GM12892 (cell line): ENCODE measurements around the gene LRPPRC.

Experiments used
- DNase-seq: peaks from one replicate; pipeline ENCODE4 v3.0.0; 2011; ENCODE audit not compliant: insufficient read length
- FAIRE-seq: peaks from 2 replicates; lab custom pipeline; 2011; peaks lifted over from hg19 to GRCh38; lab: Jason Lieb, UNC
- POLR2A ChIP-seq: IDR thresholded peaks from 2 replicates; pipeline ENCODE4 v1.6.1; 2011; ENCODE audit warnings: low read depth, low read length, control low read depth
- POLR2AphosphoS5 ChIP-seq: IDR thresholded peaks from 2 replicates; pipeline ENCODE4 v1.6.1; 2011; ENCODE audit warnings: low read depth, low read length, control low read depth
- TAF1 ChIP-seq: IDR thresholded peaks from 2 replicates; pipeline ENCODE4 v1.6.1; 2011; ENCODE audit warnings: low read depth, mild to moderate bottlenecking, control low read depth, low read length, borderline replicate concordance

The LRPPRC gene

DNA sequence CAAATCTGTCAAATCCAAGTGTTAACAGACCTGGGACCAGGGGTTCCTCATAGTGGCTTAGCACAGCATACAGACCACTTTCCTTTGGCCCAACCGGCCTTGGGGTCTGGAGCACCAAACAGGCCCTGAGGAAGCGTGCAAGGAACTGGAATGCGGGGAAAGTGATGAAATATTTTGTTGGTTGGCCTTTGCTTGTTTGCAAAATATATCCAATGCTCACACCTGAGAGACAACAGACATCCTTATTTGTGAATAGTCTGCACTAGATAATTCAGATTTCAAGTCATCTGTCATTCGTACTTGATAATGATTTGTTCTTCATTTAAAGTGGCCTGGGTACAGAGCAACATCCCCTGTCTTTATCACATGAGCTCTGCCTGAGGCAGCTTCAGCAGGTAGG lies 113.5 kb downstream of the LRPPRC start:
- DNase-seq (no peak), FAIRE-seq (no peak)
- no peak for TF ChIP-seq POLR2AphosphoS5
- no peak for TF ChIP-seq TAF1
- no peak for TF ChIP-seq POLR2A

DNA sequence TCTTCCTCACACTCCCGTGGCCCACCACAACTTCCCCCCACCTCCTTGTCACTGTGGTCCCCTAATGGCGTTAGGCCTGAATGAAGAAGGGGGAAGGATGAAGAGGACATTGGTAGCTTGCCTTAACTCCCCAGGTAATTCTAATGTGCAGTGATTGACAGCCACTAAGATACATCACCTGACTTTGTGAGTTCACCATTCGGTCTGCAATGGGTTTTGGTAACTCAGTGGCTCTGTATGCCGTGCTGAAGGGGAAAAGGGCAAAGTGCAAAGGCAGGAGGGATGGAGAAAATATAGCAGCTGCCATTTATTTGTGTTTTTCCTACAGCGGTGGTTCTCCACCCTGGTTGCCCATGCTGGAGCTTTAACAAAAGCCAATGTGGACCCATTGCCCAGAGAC lies 114.8 kb downstream of the LRPPRC start:
- DNase-seq (no peak), FAIRE-seq (no peak)
- no peak for TF ChIP-seq POLR2A
- TF ChIP-seq TAF1, result no peak
- TF ChIP-seq POLR2AphosphoS5, result no peak

DNA sequence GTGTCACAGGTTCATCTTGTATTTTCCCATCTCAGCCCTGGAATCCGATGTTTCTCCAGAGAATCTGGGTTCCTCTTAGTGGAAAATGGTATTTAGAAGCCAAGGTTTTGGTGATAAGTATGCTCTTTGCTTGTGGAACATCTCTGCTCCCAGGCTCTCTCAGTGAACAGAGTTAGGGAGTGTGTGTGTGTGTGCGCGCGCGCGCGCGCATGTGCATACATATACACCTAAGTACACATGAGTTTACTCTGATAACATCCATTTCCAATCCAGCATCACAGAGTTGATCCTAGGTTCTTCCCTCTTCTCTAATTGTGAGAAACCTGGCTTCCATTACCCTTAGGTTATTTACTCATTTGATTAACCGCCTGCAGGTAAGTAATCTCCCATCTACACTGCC lies 115.3 kb downstream of the LRPPRC start:
- DNase-seq (no peak), FAIRE-seq (no peak)
- no peak for TF ChIP-seq POLR2AphosphoS5
- TF ChIP-seq TAF1, result no peak
- no peak for TF ChIP-seq POLR2A

DNA sequence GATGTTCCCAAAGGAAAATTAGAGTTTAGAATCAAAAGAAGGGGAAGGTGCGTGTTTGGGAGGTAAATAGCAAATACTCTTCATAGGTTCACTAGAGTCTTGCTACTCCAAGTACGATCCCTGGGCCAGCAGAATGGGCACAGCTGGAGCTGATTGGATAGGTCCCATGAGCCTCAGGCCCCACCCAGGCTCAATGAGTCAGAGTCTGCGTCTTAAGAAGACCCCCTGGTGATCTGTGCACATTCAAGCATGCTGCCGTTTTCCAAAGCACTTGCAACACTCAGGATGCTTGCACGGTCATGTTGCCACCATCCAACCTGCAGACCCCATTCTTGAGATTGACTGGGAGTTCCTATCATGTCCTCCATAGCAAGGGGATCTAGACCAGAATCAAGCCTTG lies 116.5 kb downstream of the LRPPRC start:
- DNase-seq (no peak), FAIRE-seq (no peak)
- TF ChIP-seq TAF1, result no peak
- no peak for TF ChIP-seq POLR2A
- TF ChIP-seq POLR2AphosphoS5, result no peak

DNA sequence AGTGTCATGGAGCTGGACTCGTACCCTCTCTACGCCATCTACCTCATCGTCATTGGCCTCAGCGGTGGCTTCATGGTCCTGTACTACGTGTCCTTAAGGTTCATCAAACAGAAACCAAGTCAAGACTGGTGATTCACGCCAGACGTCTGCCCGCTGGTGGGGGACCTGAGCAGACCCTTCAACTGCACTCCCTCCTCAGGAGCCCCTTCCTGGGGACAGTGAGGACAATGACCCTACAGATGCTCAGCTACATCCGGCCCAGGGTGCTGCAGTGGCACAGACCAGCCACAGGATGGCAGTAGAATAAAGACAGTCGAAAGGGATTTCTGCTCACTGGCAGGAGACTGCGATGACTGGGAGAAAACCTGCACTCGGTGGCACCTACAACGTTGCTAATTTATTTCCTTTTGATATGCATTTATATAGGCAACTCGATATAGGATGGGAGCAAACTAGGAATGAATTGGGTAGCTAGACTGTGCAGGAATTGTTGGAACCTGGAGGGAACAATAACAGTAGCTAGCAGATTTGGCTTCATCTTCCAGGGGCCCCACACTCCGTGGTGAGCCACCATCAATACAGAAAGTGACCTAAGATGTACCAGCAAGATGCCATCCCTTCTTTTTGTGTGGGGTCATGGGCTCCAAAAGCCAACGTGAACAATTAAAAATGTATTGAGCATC lies 117.9 kb downstream of the LRPPRC start:
- DNase-seq (peak; percentile 59), FAIRE-seq (peak; percentile 88)
- TF ChIP-seq POLR2A, result no peak
- TF ChIP-seq TAF1, result no peak
- no peak for TF ChIP-seq POLR2AphosphoS5

DNA sequence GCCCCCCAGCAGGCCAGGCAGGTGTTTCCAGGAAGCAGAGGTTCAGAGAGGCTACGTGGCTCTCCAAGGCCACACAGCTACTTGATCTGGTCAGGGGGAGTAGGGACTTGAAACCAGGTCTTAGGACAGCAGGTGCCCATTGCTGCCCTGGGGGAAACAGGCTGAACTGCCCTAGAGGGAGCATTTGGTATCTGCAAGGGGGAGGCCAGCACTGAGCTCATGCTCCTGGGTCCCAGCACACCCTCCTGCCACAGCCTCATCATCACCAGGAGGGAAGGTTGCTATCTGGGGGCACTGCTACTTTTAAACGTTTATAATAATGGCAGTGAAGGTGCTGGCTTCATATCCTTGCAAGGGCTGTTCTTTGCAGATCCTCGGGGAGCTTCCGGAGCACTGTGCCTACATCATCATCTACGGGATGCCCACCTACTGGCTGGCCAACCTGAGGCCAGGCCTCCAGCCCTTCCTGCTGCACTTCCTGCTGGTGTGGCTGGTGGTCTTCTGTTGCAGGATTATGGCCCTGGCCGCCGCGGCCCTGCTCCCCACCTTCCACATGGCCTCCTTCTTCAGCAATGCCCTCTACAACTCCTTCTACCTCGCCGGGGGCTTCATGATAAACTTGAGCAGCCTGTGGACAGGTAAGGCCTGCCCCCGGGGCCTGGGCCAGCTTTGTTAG lies 120.9 kb downstream of the LRPPRC start:
- no peak for FAIRE-seq

DNA sequence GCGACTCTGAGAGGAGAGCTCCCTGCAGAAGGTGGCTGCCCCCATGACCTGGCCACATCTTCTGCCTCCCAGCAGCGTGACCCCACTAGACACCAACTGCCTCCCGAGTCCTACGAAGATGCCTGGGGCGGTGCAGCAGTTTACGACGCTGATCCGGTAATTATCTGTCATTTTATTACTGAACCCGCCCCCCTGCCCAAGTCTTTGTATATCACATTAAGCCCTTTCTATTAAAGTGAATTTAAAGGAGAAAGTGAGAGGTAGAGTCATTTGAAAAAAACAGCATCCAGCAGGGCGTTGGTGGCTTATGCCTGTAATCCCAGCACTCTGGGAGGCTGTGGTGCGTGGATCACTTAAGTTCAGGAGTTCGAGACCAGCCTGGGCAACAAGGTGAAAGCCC lies 123.6 kb downstream of the LRPPRC start:
- FAIRE-seq, result no peak

More for the DNA sequence above, 120.9 kb downstream of the LRPPRC start:
- DNase-seq, result no peak
- TF ChIP-seq POLR2AphosphoS5 (no peak), POLR2A (no peak), TAF1 (no peak)

DNA sequence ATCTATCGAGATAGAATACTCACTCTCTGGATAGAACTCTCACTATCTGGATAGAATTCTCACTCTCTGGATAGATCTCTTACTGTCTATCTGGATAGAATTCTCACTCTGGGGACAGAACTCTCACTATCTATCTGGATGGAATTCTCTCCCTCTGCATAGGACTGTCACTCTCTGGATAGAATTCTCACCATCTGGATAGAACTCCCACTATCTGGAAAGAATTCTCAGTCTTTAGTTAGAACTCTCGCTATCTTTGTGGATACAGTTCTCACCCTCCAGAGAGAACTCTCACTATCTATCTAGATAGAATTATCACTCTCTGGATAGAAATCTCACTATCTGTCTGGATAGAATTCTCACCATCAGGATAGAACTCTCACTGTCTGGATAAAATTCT lies 140.5 kb downstream of the LRPPRC start:
- TF ChIP-seq POLR2A (no peak), POLR2AphosphoS5 (no peak), TAF1 (no peak)
- DNase-seq (no peak), FAIRE-seq (no peak)

More for the DNA sequence above, 123.6 kb downstream of the LRPPRC start:
- TF ChIP-seq POLR2AphosphoS5 (no peak), POLR2A (no peak), TAF1 (no peak)
- no peak for DNase-seq

DNA sequence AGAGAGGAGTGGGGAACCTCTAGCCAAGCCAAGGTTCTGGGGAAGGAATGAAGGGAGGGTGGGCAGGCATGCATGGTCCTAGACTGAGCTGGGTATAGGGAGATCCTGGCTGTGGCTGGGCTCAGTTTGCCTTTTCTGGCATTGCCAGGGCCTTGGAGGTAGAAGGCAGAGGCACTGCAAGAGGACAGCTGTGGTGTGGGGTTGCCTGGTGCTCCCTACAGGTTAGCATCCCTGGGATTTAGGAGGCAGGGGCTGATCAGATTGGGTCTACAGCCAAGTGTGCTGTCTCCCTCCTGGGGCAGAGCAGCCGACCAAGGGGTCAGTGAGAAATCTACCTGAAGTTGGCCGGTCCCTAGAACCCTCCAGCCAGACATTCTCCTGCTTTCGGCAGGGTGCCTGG lies 141.1 kb downstream of the LRPPRC start:
- FAIRE-seq, result no peak
- DNase-seq, result no peak
- no peak for TF ChIP-seq TAF1
- no peak for TF ChIP-seq POLR2AphosphoS5
- no peak for TF ChIP-seq POLR2A

DNA sequence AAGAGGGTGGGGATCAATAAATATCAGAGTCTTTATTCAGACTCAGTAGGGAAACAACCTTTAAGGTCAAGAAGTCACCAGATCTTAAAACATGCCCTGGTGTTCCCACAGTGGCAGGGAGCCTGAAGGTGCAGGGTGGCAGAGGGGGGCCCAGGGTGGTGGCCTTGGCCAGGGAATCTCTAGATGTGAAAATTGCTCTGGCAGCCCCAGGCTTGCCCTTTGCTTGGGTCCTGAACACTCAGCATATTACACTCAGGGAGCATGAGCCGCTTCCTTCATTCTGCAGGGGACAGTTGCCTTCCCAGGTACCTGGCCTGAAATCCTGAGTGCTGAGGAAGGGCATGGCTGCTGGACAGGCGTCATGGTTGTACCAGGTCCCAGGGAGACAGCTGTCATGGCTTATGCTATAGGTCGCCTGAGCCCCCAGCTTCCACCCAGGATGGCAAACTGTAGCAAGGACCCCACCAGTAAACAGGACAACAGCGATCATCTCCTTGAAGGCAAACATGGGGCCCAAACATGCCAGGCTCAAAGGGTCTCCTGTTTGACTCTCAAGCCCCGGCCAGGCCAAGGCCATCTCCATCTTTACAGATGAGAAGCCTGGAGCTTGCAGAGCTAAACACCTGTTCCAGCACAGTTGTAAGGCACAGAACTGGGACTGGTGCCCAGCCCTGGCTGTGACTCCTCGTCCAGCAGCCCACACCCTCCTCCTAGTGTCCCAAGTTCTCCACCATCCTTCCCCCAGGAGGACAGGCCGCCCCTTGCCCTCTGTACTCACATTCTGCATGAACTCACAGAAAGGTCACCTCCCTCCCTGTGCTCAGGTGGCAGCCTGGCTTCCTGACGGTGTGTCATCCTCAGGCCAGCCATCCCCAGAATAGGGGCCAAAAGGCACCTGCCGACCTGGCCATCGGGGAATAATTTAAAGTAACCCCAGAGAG lies 142.4 kb downstream of the LRPPRC start:
- FAIRE-seq (no peak), DNase-seq (no peak)
- no peak for TF ChIP-seq TAF1
- TF ChIP-seq POLR2A, result no peak
- no peak for TF ChIP-seq POLR2AphosphoS5

DNA sequence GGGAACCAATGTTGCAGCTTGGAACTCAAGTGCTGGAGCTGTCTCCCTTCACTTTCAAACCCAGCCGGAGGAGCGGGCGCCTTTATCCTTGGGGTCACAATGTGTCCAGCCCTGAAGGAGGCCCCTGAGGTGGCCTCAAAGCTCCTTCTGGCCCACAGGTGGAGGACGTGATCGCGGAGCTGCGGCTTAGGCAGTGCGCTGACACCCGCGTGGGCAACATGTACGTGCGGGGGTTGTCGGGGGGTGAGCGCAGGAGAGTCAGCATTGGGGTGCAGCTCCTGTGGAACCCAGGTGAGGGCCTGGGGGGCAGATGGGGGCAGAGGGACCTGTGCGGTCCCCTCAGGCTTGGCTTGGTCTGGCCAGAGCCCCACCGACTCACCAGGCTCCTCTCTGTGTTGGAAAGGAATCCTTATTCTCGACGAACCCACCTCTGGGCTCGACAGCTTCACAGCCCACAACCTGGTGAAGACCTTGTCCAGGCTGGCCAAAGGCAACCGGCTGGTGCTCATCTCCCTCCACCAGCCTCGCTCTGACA lies 143.5 kb downstream of the LRPPRC start:
- DNase-seq (no peak), FAIRE-seq (no peak)
- TF ChIP-seq POLR2AphosphoS5 (no peak), TAF1 (no peak), POLR2A (no peak)
